Measurements from ENCODE around the gene COL6A3. TPM values are rescaled to one million over a fixed set of nuclear protein-coding genes. Genes with fewer than 3 reads are reported as not detected.
A peak's percentile ranks its signal among the peaks of the same experiment; 100 is the strongest.

The COL6A3 gene
- total RNA-seq (100 to 1,000 TPM in 1 of 6 donors, 10 to 100 TPM in 3, 1 to 10 TPM in 2; 9.7 to 249 (median 53.5) TPM), polyA plus RNA-seq (1 to 10 TPM; 5.0 to 9.0 TPM)

GRCh38 chr2:237413777-237414661 lies at the start of gene COL6A3:
Gene COL6A3 (minus strand): TSS chr2:237414164. CDS start chr2:237396817, 17,347 bp downstream.
- no peaks in the 10 kb centered on the region for H3K9me3 ChIP-seq
- TF ChIP-seq CTCF (IDR thresholded peaks at IDR 0.05), result no peak
- H3K4me3 ChIP-seq, result peak within 1 kb of the TSS in 2 of 4 donors; percentile 10 to 22
- DNase-seq, result peak in 2 of 6 donors; percentile 19 to 35
- FAIRE-seq, result no peak
- H3K27ac ChIP-seq, result peak within 1 kb of the TSS in 2 of 4 donors; percentile 36 to 44
- no peaks in the 10 kb centered on the region for H3K27me3 ChIP-seq
- 62 to 67% methylated on average over 15 of the region's 16 CpGs for WGBS, 2 donors
- no peaks in the 10 kb centered on the region for H3K36me3 ChIP-seq
- ATAC-seq, result peak in 3 of 4 donors; percentile 49 to 56 (median 55)
- no peaks in the 10 kb centered on the region for H3K4me1 ChIP-seq
- intact Hi-C loops (cut with DNase I), result loop anchor here in 1 of 3 donors (10.0 kb wide), 2 partner anchors 61 to 249 kb away; no protein-coding TSS in a partner anchor

- intact Hi-C loops (cut with DNase I), result no loop called here
- H3K27me3 ChIP-seq, result no peaks in the 10 kb centered on the region
- FAIRE-seq (no peak), ATAC-seq (no peak), DNase-seq (no peak)
- H3K4me1 ChIP-seq, result no peaks in the 10 kb centered on the region
- H3K27ac ChIP-seq, result no peak overlapping the region
- H3K9me3 ChIP-seq, result no peaks in the 10 kb centered on the region
- TF ChIP-seq CTCF (IDR thresholded peaks at IDR 0.05), result no peak
- 69 to 72% methylated on average over 3 of the region's 3 CpGs for WGBS, 2 donors
- no peak overlapping the region for H3K4me3 ChIP-seq
- H3K36me3 ChIP-seq, result no peaks in the 10 kb centered on the region
Observed at GRCh38 chr2:237459741-237460174, 45.8 kb upstream of the COL6A3 start.

GRCh38 chr2:237459226-237459625 lies 45.3 kb upstream of the COL6A3 start:
- H3K27me3 ChIP-seq, result no peaks in the 10 kb centered on the region
- ATAC-seq (no peak), FAIRE-seq (no peak)

GRCh38 chr2:237458519-237458918 lies 44.6 kb upstream of the COL6A3 start:
- H3K4me1 ChIP-seq, result no peaks in the 10 kb centered on the region
- no peaks in the 10 kb centered on the region for H3K9me3 ChIP-seq
- WGBS, 2 donors, result 41 to 45% methylated on average over 1 of the region's 1 CpG
- no peak for ATAC-seq
- TF ChIP-seq CTCF (IDR thresholded peaks at IDR 0.05), result no peak
- no peak overlapping the region for H3K27ac ChIP-seq
- intact Hi-C loops (cut with DNase I), result no loop called here
- no peaks in the 10 kb centered on the region for H3K36me3 ChIP-seq
- DNase-seq, result no peak
- no peak for FAIRE-seq
- no peak overlapping the region for H3K4me3 ChIP-seq
- H3K27me3 ChIP-seq, result no peaks in the 10 kb centered on the region

More at GRCh38 chr2:237459226-237459625, 45.3 kb upstream of the COL6A3 start:
- H3K9me3 ChIP-seq, result no peaks in the 10 kb centered on the region
- H3K4me1 ChIP-seq, result no peaks in the 10 kb centered on the region
- no peak for DNase-seq
- intact Hi-C loops (cut with DNase I), result no loop called here
- TF ChIP-seq CTCF (IDR thresholded peaks at IDR 0.05), result no peak
- no peak overlapping the region for H3K27ac ChIP-seq
- no peaks in the 10 kb centered on the region for H3K36me3 ChIP-seq
- H3K4me3 ChIP-seq, result no peak overlapping the region
- 55 to 57% methylated on average over 4 of the region's 4 CpGs for WGBS, 2 donors
